ENCODE data around the gene SHISA5. TPM values are rescaled to one million over a fixed set of nuclear protein-coding genes. Genes with fewer than 3 reads are reported as not detected.

The SHISA5 gene
- total and polyA plus RNA-seq, 4 donors: 40.7 to 104 (median 75.8) TPM

- TF ChIP-seq CTCF (IDR thresholded peaks at IDR 0.05; ENCODE audit: low read depth, low read length, missing input control): no peak
- TF ChIP-seq NR2F2 (IDR thresholded peaks at IDR 0.05): no peak
- no peak for TF ChIP-seq FOXA1 (IDR thresholded peaks at IDR 0.05)
- no peak for TF ChIP-seq ATF3 (IDR thresholded peaks at IDR 0.05)
- TF ChIP-seq SP1 (IDR thresholded peaks at IDR 0.05): no peak
- no peak for TF ChIP-seq FOXA2 (IDR thresholded peaks at IDR 0.05)
- TF ChIP-seq HNF4G (IDR thresholded peaks at IDR 0.05): no peak
- no peak for TF ChIP-seq RXRA (IDR thresholded peaks at IDR 0.05)
- no peak for TF ChIP-seq YY1 (IDR thresholded peaks at IDR 0.05)
- no peak for TF ChIP-seq MAX (IDR thresholded peaks at IDR 0.05)
- TF ChIP-seq RAD21 (IDR thresholded peaks at IDR 0.05): no peak
- TF ChIP-seq EGR1 (IDR thresholded peaks at IDR 0.05; ENCODE audit: low read depth in 2 of 2): no peak
- no peak for TF ChIP-seq TAF1 (conservative IDR thresholded peaks at IDR 0.05)
- DNase-seq (ENCODE audit: low spot score): no peak
- WGBS: 92% methylated on average over 3 of the region's 3 CpGs
These were observed 44.6 kb downstream of the SHISA5 start for GRCh38 chr3:48459331-48459730.

GRCh38 chr3:48456456-48456855 lies 47.5 kb downstream of the SHISA5 start:
- no peaks in the 10 kb centered on the region for H3K9me3 ChIP-seq (ENCODE audit: control insufficient read depth in 4 of 4, low read length in 3 of 4)

More at GRCh38 chr3:48459331-48459730, 44.6 kb downstream of the SHISA5 start:
- H3K4me3 ChIP-seq (ENCODE audit: low read depth in 1 of 3, low read length in 3 of 3): no peak overlapping the region
- H3K9ac ChIP-seq (ENCODE audit: low read depth in 1 of 2, low read length in 2 of 2): no peak overlapping the region
- H3K36me3 ChIP-seq (ENCODE audit: control insufficient read depth in 4 of 4, insufficient read depth in 3 of 4, low read depth in 1 of 4, low read length in 3 of 4): peaks cover 9 to 45% (median 35%) of the 10 kb centered on the region in 4 donors
- H3K27me3 ChIP-seq (ENCODE audit: control insufficient read depth in 4 of 4, insufficient read depth in 4 of 4, low read length in 3 of 4): no peaks in the 10 kb centered on the region
- H3K4me1 ChIP-seq (ENCODE audit: control insufficient read depth in 4 of 4, insufficient read depth in 4 of 4, low read length in 3 of 4): no peaks in the 10 kb centered on the region
- no peaks in the 10 kb centered on the region for H3K9me3 ChIP-seq (ENCODE audit: control insufficient read depth in 4 of 4, low read length in 3 of 4)
- H3K27ac ChIP-seq (ENCODE audit: low read depth in 1 of 2, low read length in 2 of 2): no peak overlapping the region

More at GRCh38 chr3:48456456-48456855, 47.5 kb downstream of the SHISA5 start:
- no peak for TF ChIP-seq RAD21 (IDR thresholded peaks at IDR 0.05)
- TF ChIP-seq SP1 (IDR thresholded peaks at IDR 0.05): no peak
- TF ChIP-seq TAF1 (conservative IDR thresholded peaks at IDR 0.05): no peak
- no peak for TF ChIP-seq FOXA1 (IDR thresholded peaks at IDR 0.05)
- no peak for TF ChIP-seq REST (IDR thresholded peaks at IDR 0.05)
- TF ChIP-seq JUND (IDR thresholded peaks at IDR 0.05): no peak
- no peak for TF ChIP-seq CTCF (IDR thresholded peaks at IDR 0.05; ENCODE audit: low read depth, low read length, missing input control)
- TF ChIP-seq HNF4G (IDR thresholded peaks at IDR 0.05): no peak
- TF ChIP-seq GABPA (IDR thresholded peaks at IDR 0.05 in 1 of 2, conservative IDR thresholded peaks at IDR 0.05 in 1 of 2): no peak
- no peak for TF ChIP-seq EGR1 (IDR thresholded peaks at IDR 0.05; ENCODE audit: low read depth in 2 of 2)
- no peak for TF ChIP-seq ZBTB33 (IDR thresholded peaks at IDR 0.05)
- no peak for TF ChIP-seq MAX (IDR thresholded peaks at IDR 0.05)
- no peak for TF ChIP-seq YY1 (IDR thresholded peaks at IDR 0.05)
- 98% methylated on average over 1 of the region's 1 CpG for WGBS
- no peak overlapping the region for H3K9ac ChIP-seq (ENCODE audit: low read depth in 1 of 2, low read length in 2 of 2)
- no peak for DNase-seq (ENCODE audit: low spot score)
- peaks cover 11 to 65% (median 45%) of the 10 kb centered on the region in 4 donors for H3K36me3 ChIP-seq (ENCODE audit: control insufficient read depth in 4 of 4, insufficient read depth in 3 of 4, low read depth in 1 of 4, low read length in 3 of 4)
- H3K4me3 ChIP-seq (ENCODE audit: low read depth in 1 of 3, low read length in 3 of 3): no peak overlapping the region
- no peaks in the 10 kb centered on the region for H3K4me1 ChIP-seq (ENCODE audit: control insufficient read depth in 4 of 4, insufficient read depth in 4 of 4, low read length in 3 of 4)
- H3K27ac ChIP-seq (ENCODE audit: low read depth in 1 of 2, low read length in 2 of 2): no peak overlapping the region
- H3K27me3 ChIP-seq (ENCODE audit: control insufficient read depth in 4 of 4, insufficient read depth in 4 of 4, low read length in 3 of 4): no peaks in the 10 kb centered on the region
